AG09319 (cell line): ENCODE measurements around the gene RNF144A.

Experiments
- DNase-seq: peaks from one replicate; pipeline ENCODE4 v3.0.0-alpha.2; 2010; ENCODE audit warnings: low read depth; ENCODE audit errors: extremely low read depth
- TF ChIP-seq, protein P1 (sequence below): IDR thresholded peaks from 2 replicates; pipeline ENCODE4 v1.5.1; 2011; ENCODE audit warnings: low read depth, mild to moderate bottlenecking, inconsistent platforms, low read length, moderate library complexity

The RNF144A gene

DNA sequence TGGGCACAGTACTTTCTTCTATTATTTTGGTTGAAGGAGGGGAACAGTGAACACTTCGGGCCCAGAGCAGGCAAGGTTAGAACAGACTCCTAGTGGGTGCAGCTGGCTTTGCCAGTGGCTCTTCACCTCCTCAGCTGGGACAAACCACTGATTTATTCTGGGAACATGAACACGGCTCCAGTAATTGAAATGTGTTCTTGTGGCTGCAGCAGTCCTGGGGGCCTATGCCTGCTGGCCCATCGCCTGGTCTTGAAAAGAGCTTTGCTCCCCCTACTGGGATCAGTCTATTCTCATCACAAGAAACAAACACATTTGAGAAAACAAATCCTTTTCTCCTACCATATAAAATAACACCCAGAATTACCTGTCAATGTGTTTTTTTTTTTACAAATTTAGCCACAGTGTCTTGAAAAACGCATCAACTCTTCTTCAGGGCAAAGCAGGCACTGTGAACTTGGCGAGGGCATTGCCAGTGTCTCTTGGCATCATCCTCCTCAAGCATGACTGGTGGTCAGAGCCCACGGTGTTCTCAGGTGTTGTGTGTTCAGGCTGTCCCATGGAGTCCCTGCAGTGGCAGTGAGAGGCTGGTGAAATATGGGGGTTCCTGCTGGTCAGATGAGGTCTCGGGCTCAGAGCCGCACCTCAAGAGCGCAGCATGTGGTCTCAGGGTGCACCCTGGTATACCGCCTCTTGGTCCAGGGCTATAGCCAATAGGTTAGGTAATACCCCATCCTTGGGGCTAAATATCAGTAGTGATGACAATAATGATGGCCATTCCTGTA lies 51.3 kb downstream of the RNF144A start:
- TF ChIP-seq, protein P1, sequence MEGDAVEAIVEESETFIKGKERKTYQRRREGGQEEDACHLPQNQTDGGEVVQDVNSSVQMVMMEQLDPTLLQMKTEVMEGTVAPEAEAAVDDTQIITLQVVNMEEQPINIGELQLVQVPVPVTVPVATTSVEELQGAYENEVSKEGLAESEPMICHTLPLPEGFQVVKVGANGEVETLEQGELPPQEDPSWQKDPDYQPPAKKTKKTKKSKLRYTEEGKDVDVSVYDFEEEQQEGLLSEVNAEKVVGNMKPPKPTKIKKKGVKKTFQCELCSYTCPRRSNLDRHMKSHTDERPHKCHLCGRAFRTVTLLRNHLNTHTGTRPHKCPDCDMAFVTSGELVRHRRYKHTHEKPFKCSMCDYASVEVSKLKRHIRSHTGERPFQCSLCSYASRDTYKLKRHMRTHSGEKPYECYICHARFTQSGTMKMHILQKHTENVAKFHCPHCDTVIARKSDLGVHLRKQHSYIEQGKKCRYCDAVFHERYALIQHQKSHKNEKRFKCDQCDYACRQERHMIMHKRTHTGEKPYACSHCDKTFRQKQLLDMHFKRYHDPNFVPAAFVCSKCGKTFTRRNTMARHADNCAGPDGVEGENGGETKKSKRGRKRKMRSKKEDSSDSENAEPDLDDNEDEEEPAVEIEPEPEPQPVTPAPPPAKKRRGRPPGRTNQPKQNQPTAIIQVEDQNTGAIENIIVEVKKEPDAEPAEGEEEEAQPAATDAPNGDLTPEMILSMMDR, result no peak; the same call in none of the 2 replicates
- DNase-seq, result no peak

- no peak for DNase-seq
- TF ChIP-seq, protein P1, result no peak
These were observed 53.3 kb downstream of the RNF144A start for GRCh38 chr2:6970551-6970950.

- no peak for DNase-seq
These were observed 53.8 kb downstream of the RNF144A start for GRCh38 chr2:6970976-6971480.

DNA sequence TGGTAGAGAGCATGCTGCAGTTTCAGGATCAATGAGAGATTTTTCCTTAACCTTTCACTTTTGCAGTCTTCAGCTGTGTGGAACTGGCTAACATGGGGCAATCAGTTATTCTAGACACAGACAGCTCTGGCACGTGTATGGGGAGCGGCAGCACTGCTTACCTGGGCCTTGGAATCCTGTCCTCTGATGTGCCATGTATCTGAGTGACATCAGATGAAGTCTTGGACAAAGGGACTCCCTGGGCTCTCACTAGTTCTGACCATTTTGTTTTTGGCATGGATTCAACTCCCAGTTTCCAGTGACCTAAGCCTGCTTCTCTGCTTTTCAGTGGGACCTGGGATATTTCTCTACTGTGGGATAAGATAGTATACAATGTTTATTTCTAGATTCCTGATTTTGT lies 54.3 kb downstream of the RNF144A start:
- TF ChIP-seq, protein P1, result no peak
- DNase-seq, result no peak

More at GRCh38 chr2:6970976-6971480, 53.8 kb downstream of the RNF144A start:
- TF ChIP-seq, protein P1, result no peak

DNA sequence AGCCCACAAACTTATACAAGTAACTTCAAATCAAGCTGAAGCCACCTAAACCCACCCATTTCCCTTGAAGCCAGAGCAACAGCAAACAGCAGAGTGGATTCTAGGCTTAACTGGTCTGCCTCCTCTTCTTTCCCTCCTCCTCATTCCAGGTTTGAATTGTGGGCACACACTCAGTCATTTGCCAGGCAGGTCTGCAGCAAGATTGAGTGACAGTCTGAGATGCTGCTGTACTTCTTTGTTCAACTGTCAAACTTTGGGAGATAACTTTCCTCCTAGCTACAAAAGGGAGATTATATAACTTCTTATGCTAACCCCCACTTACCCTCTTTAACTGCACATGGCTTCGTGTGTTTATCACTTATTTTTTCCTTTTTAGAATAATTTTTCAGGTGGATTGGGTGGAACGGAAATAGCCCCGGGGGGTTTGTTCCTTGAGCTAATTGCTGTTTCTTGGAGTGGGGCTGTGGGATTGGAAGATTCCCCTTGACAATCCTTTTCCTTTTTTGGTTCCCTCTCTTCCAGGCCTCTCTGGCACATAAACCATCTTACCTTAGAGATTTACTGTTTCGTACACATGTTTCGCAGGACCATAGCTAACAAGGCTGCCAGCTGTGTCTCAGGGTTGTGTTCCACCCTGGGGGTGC lies 55.0 kb downstream of the RNF144A start:
- TF ChIP-seq, protein P1, result no peak
- DNase-seq, result no peak

DNA sequence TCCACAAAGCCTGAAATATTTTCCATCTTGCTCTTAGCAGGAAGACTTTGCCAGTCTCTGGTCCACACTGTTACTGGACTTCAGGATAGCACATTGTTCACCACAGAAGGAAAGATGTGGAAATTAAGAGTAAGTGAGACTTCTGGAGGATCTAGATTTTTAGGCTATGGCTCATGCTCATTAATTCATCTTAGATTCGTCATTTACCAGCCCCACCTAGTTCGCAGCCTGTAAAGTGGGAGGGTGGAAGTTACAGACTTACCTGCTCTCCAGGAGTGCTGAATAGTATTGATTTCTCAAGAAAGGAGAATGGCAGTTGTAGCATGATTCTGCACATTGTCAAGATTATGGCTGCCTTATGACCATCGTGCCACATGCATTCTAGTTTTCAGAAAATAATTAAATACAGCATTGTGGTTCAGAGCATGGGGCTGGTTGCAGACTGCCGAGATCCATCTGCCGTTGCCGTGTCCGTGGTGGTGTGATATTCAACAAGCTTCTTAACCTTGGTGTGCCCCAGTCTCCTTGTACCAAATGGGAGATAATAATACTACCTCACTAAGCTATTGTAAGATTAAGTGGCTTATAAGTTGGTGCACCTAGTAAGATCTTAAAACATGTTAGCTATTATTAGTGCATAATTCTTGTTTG lies 56.8 kb downstream of the RNF144A start:
- DNase-seq, result no peak
- TF ChIP-seq, protein P1, result no peak

GRCh38 chr2:6975988-6976387 lies 58.8 kb downstream of the RNF144A start:
- TF ChIP-seq, protein P1, result no peak
- no peak for DNase-seq
